ENCODE results near the gene RAPGEF3.

DNA sequence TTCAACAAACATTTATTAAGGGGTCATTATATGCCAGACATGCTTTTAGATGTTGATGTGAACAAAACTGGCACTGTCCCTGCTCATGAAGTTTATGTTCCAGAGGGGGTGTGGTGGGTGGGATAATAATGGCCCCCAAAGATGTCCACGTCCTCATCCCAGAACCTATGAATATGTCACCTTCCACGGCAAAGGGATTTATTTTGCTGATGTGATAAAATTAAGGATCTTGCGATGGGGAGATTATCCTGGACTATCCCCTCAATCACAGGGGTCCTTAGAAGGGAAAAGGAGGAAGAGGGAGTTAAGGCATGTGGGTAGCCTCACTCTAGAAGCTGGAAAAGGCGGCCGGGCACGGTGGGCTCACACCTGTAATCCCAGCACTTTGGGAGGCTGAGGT is 12.6 kb upstream of the RAPGEF3 start:
- TF ChIP-seq CTCF (IDR thresholded peaks at IDR 0.05; ENCODE audit: borderline replicate concordance, extremely low read depth, low read length, poor library complexity, severe bottlenecking): no peak
- no peak for TF ChIP-seq EZH2 (IDR thresholded peaks at IDR 0.05; ENCODE audit: borderline replicate concordance, low read depth, low read length, severe bottlenecking)
